Keratinocyte (primary cell): ENCODE data around the gene ACTG1. TPM values are rescaled to one million over a fixed set of nuclear protein-coding genes. Genes with fewer than 3 reads are reported as not detected.

Experiments
- DNase-seq: peaks from one replicate; pipeline ENCODE4 v3.0.0-alpha.2; 2011; ENCODE audit warnings: low read depth, missing footprints, low spot score
- FAIRE-seq: peaks from 2 replicates; lab custom pipeline; 2011; peaks lifted over from hg19 to GRCh38; lab: Jason Lieb, UNC
- H2AFZ ChIP-seq: 2 replicates; pipeline ENCODE4 v1.6.0; 2012; ENCODE audit warnings: low read length, control low read depth, inconsistent platforms; ENCODE audit not compliant: control insufficient read depth
- H3K27ac ChIP-seq: 2 replicates; pipeline ENCODE4 v1.5.1; 2011; ENCODE audit warnings: low read length; ENCODE audit not compliant: control insufficient read depth, insufficient read depth
- H3K27me3 ChIP-seq: 3 replicates; pipeline ENCODE4 v1.6.0; 2011; ENCODE audit warnings: low read length; ENCODE audit not compliant: control insufficient read depth, insufficient read depth; ENCODE audit errors: extremely low read depth
- H3K36me3 ChIP-seq, 2 experiments: 2 replicates in 1 of 2; 3 replicates in 1 of 2; pipeline ENCODE4 v1.5.1; 2011; ENCODE audit warnings: low read length in 2 of 2, mild to moderate bottlenecking in 1 of 2; ENCODE audit not compliant: control insufficient read depth in 2 of 2, insufficient read depth in 2 of 2; ENCODE audit errors: extremely low read depth in 1 of 2
- H3K4me1 ChIP-seq: 3 replicates; pipeline ENCODE4 v1.5.1; 2011; ENCODE audit warnings: low read length; ENCODE audit not compliant: control insufficient read depth, insufficient read depth; ENCODE audit errors: extremely low read depth
- H3K4me2 ChIP-seq: 3 replicates; pipeline ENCODE4 v1.6.0; 2011; ENCODE audit warnings: low read depth, low read length; ENCODE audit not compliant: control insufficient read depth, insufficient read depth; ENCODE audit errors: extremely low read depth
- H3K4me3 ChIP-seq, 3 experiments: fragments of 200-600 bp in 1 of 3; sonication (generic) in 1 of 3; 2 replicates in 2 of 3; 3 replicates in 1 of 3; pipeline ENCODE4 v1.5.1; 2011 to 2016; ENCODE audit warnings: low read length in 3 of 3, mild to moderate bottlenecking in 3 of 3, control low read depth in 2 of 3, inconsistent platforms in 1 of 3, low read depth in 1 of 3, mixed read lengths in 1 of 3, mixed run types in 1 of 3, moderate library complexity in 1 of 3; ENCODE audit not compliant: control insufficient read depth in 2 of 3, insufficient read depth in 2 of 3; ENCODE audit errors: extremely low read depth in 1 of 3
- H3K79me2 ChIP-seq: 2 replicates; pipeline ENCODE4 v1.6.0; 2012; ENCODE audit warnings: low read length; ENCODE audit not compliant: control insufficient read depth, insufficient read depth
- H3K9ac ChIP-seq: 3 replicates; pipeline ENCODE4 v1.6.0; 2011; ENCODE audit warnings: low read length; ENCODE audit not compliant: control insufficient read depth, insufficient read depth; ENCODE audit errors: extremely low read depth
- H3K9me1 ChIP-seq: 3 replicates; pipeline ENCODE4 v1.6.0; 2011; ENCODE audit warnings: low read length; ENCODE audit not compliant: control insufficient read depth, insufficient read depth; ENCODE audit errors: extremely low read depth
- H3K9me3 ChIP-seq: 2 replicates; pipeline ENCODE4 v1.5.1; 2012; ENCODE audit warnings: low read depth, low read length; ENCODE audit not compliant: control insufficient read depth
- H4K20me1 ChIP-seq: 3 replicates; pipeline ENCODE4 v1.6.0; 2011; ENCODE audit warnings: low read length; ENCODE audit not compliant: control insufficient read depth, insufficient read depth; ENCODE audit errors: extremely low read depth
- CTCF ChIP-seq, 3 experiments: IDR thresholded peaks in 1 of 3; conservative IDR thresholded peaks in 1 of 3; optimal IDR thresholded peaks in 1 of 3; 2 replicates in 2 of 3; 3 replicates in 1 of 3; pipeline versions ENCODE3 to v1.5.1; 2011; ENCODE audit warnings: low read length in 3 of 3, mild to moderate bottlenecking in 3 of 3, moderate library complexity in 2 of 3, control low read depth in 1 of 3, inconsistent platforms in 1 of 3; ENCODE audit not compliant: insufficient read depth in 2 of 3; ENCODE audit errors: extremely low read depth in 1 of 3
- EZH2 ChIP-seq: IDR thresholded peaks from one replicate; pipeline ENCODE4 v1.6.1; 2012; ENCODE audit warnings: inconsistent platforms, mild to moderate bottlenecking, low read length, moderate library complexity
- dilution Hi-C: fragments of 300-500 bp; cut with MboI; formaldehyde crosslinking; loops from one replicate; pipeline ENCODE4 v1.7.0; 2020; ENCODE audit warnings: low sequenced_read_pairs; ENCODE audit not compliant: extremely low pct_ligation_motif_present
- polyA plus RNA-seq, 5 experiments: library from polyadenylated mRNA; depleted of rRNA in 3 of 5; stranded (reverse) in 3 of 5; stranded (forward) in 1 of 5; unstranded in 1 of 5; fragments of >200 nt; gene quantifications; 1 replicate in 1 of 5; 2 replicates in 3 of 5; 3 replicates in 1 of 5; pipeline versions ENCODE4 v1.2.1 to v1.2.3, GENCODE V29; 2011 to 2012; ENCODE audit warnings: missing spikeins in 2 of 5, low read depth in 1 of 5, low replicate concordance in 1 of 5

ACTG1 gene
- polyA plus RNA-seq, 1 donor (not counting 4 experiments of a cell fraction or from before 2014, with no cell fraction given) = 1,867 TPM

- H3K9ac ChIP-seq = no peak overlapping the region
- H3K9me3 ChIP-seq = no peaks in the 10 kb centered on the region
- H3K36me3 ChIP-seq = peaks cover 19 to 30% of the 10 kb centered on the region in 2 experiments
- H2AFZ ChIP-seq = no peak overlapping the region
- TF ChIP-seq EZH2 (no peak), CTCF (optimal IDR thresholded peaks at IDR 0.05 in 1 of 3, IDR thresholded peaks at IDR 0.05 in 1 of 3, conservative IDR thresholded peaks at IDR 0.05 in 1 of 3; ENCODE audit: extremely low read depth in 1 of 3, insufficient read depth in 2 of 3, low read length in 3 of 3) (no peak)
- no peaks in the 10 kb centered on the region for H3K27me3 ChIP-seq
- no peaks in the 10 kb centered on the region for H3K79me2 ChIP-seq
- H3K9me1 ChIP-seq = no peaks in the 10 kb centered on the region
- DNase-seq = no peak
- dilution Hi-C loops = no loop called here
- peaks cover 3% of the 10 kb centered on the region for H4K20me1 ChIP-seq
- H3K4me1 ChIP-seq = peaks cover 13% of the 10 kb centered on the region
- H3K4me3 ChIP-seq = no peak overlapping the region
- no peak overlapping the region for H3K4me2 ChIP-seq
- FAIRE-seq = no peak
- no peak overlapping the region for H3K27ac ChIP-seq
Observed at GRCh38 chr17:81557276-81558114, 44.9 kb upstream of the ACTG1 start.

- FAIRE-seq = no peak
Observed at GRCh38 chr17:81556863-81557262, 44.3 kb upstream of the ACTG1 start.

More at GRCh38 chr17:81556863-81557262, 44.3 kb upstream of the ACTG1 start:
- H3K36me3 ChIP-seq = peaks cover 19 to 27% of the 10 kb centered on the region in 2 experiments
- dilution Hi-C loops = no loop called here
- no peak overlapping the region for H3K4me2 ChIP-seq
- H3K9ac ChIP-seq = no peak overlapping the region
- peaks cover 3% of the 10 kb centered on the region for H4K20me1 ChIP-seq
- no peak for DNase-seq
- H2AFZ ChIP-seq = no peak overlapping the region
- no peak overlapping the region for H3K27ac ChIP-seq
- TF ChIP-seq CTCF (optimal IDR thresholded peaks at IDR 0.05 in 1 of 3, IDR thresholded peaks at IDR 0.05 in 1 of 3, conservative IDR thresholded peaks at IDR 0.05 in 1 of 3; ENCODE audit: extremely low read depth in 1 of 3, insufficient read depth in 2 of 3, low read length in 3 of 3) (no peak), EZH2 (no peak)
- H3K4me3 ChIP-seq = no peak overlapping the region
- peaks cover 13% of the 10 kb centered on the region for H3K4me1 ChIP-seq
- H3K9me3 ChIP-seq = no peaks in the 10 kb centered on the region
- peaks cover under 1% of the 10 kb centered on the region for H3K79me2 ChIP-seq
- no peaks in the 10 kb centered on the region for H3K27me3 ChIP-seq
- no peaks in the 10 kb centered on the region for H3K9me1 ChIP-seq
